ENCODE measurements around the gene DHRS2. TPM values are rescaled to one million over a fixed set of nuclear protein-coding genes. Genes with fewer than 3 reads are reported as not detected.

DHRS2 gene
- total and polyA plus RNA-seq, 2 of the 13 experiments (the other 11 are each of a cell fraction or from before 2014, with no cell fraction given) = 1,621 to 3,021 TPM

DNA sequence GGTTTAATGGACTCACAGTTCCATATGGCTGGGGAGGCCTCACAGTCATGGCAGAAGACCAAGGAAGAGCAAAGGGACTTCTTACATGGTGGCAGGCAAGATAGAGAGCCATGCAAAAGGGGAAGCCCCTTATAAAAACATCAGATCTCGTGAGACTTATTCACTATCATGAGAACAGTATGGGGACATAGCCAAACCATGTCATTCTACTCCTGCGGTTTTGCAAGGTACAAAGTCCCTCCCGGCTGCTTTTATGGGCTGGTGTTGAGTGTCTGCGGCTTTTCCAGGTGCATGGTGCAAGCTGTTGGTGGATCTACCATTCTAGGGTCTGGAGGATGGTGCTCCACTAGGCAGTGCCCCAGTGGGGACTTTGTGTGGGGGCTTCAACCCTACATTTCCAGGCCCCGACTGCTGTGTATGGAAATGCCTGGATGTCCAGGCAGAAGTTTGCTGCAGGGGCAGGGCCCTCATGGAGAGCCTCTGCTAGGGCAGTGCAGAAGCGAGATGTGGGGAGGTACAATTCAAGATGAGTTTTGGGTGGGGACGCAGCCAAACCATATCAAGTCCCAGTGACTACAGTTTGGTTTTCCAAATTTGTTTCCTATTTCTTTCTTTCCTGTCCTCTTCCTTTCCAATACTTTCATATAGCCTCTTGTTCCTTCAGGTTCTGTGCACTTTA is 26.6 kb upstream of the DHRS2 start (continued):
- TF ChIP-seq ZNF652 (CRISPR knock-in tag; IDR thresholded peaks at IDR 0.05; ENCODE audit: borderline replicate concordance, low read depth) = peak; percentile 35; the same call in 1 of the 2 replicates
- TF ChIP-seq POGZ (CRISPR knock-in tag; IDR thresholded peaks at IDR 0.05) = peak; percentile 95
- TF ChIP-seq CBFB (CRISPR knock-in tag; IDR thresholded peaks at IDR 0.05) = peak; percentile 100
- peak; percentile 82 for TF ChIP-seq FOXK1 (CRISPR knock-in tag; IDR thresholded peaks at IDR 0.05; ENCODE audit: borderline replicate concordance, low read depth)
- TF ChIP-seq, protein P1, sequence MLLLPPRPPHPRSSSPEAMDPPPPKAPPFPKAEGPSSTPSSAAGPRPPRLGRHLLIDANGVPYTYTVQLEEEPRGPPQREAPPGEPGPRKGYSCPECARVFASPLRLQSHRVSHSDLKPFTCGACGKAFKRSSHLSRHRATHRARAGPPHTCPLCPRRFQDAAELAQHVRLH (CRISPR knock-in tag; IDR thresholded peaks at IDR 0.05; ENCODE audit: borderline replicate concordance, low read depth) = peak; percentile 77
- peak; percentile 33; the same call in 1 of the 2 replicates for TF ChIP-seq NAIF1 (CRISPR knock-in tag; IDR thresholded peaks at IDR 0.05; ENCODE audit: borderline replicate concordance)
- TF ChIP-seq, protein P2, sequence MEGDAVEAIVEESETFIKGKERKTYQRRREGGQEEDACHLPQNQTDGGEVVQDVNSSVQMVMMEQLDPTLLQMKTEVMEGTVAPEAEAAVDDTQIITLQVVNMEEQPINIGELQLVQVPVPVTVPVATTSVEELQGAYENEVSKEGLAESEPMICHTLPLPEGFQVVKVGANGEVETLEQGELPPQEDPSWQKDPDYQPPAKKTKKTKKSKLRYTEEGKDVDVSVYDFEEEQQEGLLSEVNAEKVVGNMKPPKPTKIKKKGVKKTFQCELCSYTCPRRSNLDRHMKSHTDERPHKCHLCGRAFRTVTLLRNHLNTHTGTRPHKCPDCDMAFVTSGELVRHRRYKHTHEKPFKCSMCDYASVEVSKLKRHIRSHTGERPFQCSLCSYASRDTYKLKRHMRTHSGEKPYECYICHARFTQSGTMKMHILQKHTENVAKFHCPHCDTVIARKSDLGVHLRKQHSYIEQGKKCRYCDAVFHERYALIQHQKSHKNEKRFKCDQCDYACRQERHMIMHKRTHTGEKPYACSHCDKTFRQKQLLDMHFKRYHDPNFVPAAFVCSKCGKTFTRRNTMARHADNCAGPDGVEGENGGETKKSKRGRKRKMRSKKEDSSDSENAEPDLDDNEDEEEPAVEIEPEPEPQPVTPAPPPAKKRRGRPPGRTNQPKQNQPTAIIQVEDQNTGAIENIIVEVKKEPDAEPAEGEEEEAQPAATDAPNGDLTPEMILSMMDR (CRISPR knock-in tag; IDR thresholded peaks at IDR 0.05) = peak; percentile 16; the same call in 1 of the 2 replicates
- peak; percentile 57 for TF ChIP-seq KLF12 (CRISPR knock-in tag; IDR thresholded peaks at IDR 0.05; ENCODE audit: borderline replicate concordance)
- TF ChIP-seq, protein P3, sequence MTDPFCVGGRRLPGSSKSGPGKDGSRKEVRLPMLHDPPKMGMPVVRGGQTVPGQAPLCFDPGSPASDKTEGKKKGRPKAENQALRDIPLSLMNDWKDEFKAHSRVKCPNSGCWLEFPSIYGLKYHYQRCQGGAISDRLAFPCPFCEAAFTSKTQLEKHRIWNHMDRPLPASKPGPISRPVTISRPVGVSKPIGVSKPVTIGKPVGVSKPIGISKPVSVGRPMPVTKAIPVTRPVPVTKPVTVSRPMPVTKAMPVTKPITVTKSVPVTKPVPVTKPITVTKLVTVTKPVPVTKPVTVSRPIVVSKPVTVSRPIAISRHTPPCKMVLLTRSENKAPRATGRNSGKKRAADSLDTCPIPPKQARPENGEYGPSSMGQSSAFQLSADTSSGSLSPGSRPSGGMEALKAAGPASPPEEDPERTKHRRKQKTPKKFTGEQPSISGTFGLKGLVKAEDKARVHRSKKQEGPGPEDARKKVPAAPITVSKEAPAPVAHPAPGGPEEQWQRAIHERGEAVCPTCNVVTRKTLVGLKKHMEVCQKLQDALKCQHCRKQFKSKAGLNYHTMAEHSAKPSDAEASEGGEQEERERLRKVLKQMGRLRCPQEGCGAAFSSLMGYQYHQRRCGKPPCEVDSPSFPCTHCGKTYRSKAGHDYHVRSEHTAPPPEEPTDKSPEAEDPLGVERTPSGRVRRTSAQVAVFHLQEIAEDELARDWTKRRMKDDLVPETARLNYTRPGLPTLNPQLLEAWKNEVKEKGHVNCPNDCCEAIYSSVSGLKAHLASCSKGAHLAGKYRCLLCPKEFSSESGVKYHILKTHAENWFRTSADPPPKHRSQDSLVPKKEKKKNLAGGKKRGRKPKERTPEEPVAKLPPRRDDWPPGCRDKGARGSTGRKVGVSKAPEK (CRISPR knock-in tag; IDR thresholded peaks at IDR 0.05; ENCODE audit: borderline replicate concordance) = peak; percentile 68; the same call in 1 of the 2 replicates
- TF ChIP-seq HNRNPL (IDR thresholded peaks at IDR 0.05; ENCODE audit: low read depth, low read length) = 0 out of 2 replicates have a peak, but pooled peaks have one; percentile 22
- TF ChIP-seq HDAC2 (CRISPR knock-in tag; IDR thresholded peaks at IDR 0.05) = peak; percentile 87
- TF ChIP-seq ZFP37 (CRISPR knock-in tag; IDR thresholded peaks at IDR 0.05; ENCODE audit: borderline replicate concordance) = peak; percentile 96
- peak; percentile 62; the same call in 1 of the 2 replicates for TF ChIP-seq RXRB (CRISPR knock-in tag; IDR thresholded peaks at IDR 0.05; ENCODE audit: borderline replicate concordance)
- TF ChIP-seq HMG20B (CRISPR knock-in tag; conservative IDR thresholded peaks at IDR 0.05) = peak; percentile 90
- peak; percentile 84 for TF ChIP-seq FOSL2 (CRISPR knock-in tag; IDR thresholded peaks at IDR 0.05)
- peak; percentile 69; the same call in 1 of the 2 replicates for TF ChIP-seq ZMYM2 (CRISPR knock-in tag; IDR thresholded peaks at IDR 0.05)
- TF ChIP-seq ZNF792 (CRISPR knock-in tag; IDR thresholded peaks at IDR 0.05) = 0 out of 2 replicates have a peak, but pooled peaks have one; percentile 24
- peak; percentile 16; the same call in 1 of the 2 replicates for TF ChIP-seq ZNF224 (CRISPR knock-in tag; IDR thresholded peaks at IDR 0.05)
- TF ChIP-seq, protein P4, sequence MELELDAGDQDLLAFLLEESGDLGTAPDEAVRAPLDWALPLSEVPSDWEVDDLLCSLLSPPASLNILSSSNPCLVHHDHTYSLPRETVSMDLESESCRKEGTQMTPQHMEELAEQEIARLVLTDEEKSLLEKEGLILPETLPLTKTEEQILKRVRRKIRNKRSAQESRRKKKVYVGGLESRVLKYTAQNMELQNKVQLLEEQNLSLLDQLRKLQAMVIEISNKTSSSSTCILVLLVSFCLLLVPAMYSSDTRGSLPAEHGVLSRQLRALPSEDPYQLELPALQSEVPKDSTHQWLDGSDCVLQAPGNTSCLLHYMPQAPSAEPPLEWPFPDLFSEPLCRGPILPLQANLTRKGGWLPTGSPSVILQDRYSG (CRISPR knock-in tag; IDR thresholded peaks at IDR 0.05) = peak; percentile 58; the same call in 1 of the 2 replicates
- TF ChIP-seq NR2F6 (IDR thresholded peaks at IDR 0.05) = peak; percentile 34; the same call in 1 of the 2 replicates
- TF ChIP-seq NR2F6 (CRISPR knock-in tag; IDR thresholded peaks at IDR 0.05) = peak; percentile 77
- TF ChIP-seq TSC22D2 (CRISPR knock-in tag; IDR thresholded peaks at IDR 0.05; ENCODE audit: borderline replicate concordance) = peak; percentile 83
- TF ChIP-seq GATAD1 (CRISPR knock-in tag; IDR thresholded peaks at IDR 0.05) = peak; percentile 69
- peak; percentile 94 for TF ChIP-seq ZNF263 (CRISPR knock-in tag; IDR thresholded peaks at IDR 0.05)
- 0 out of 2 replicates have a peak, but pooled peaks have one; percentile 60 for TF ChIP-seq KLF9 (CRISPR knock-in tag; IDR thresholded peaks at IDR 0.05; ENCODE audit: low read depth)
- TF ChIP-seq JUND (CRISPR knock-in tag; IDR thresholded peaks at IDR 0.05) = peak; percentile 57; the same call in 1 of the 2 replicates

All from HepG2 (cell line).